WI38 (cell line): ENCODE measurements around the gene GPRC5D.

ENCODE experiments used
- H3K4me3 ChIP-seq: 2 replicates; pipeline ENCODE4 v1.5.1; 2011; ENCODE audit warnings: low read depth, mild to moderate bottlenecking, control low read depth, low read length
- TF ChIP-seq, protein P1 (sequence below): IDR thresholded peaks from 2 replicates; pipeline ENCODE4 v1.5.1; 2012; ENCODE audit warnings: low read depth, mild to moderate bottlenecking, control low read depth, low read length

The GPRC5D gene

DNA sequence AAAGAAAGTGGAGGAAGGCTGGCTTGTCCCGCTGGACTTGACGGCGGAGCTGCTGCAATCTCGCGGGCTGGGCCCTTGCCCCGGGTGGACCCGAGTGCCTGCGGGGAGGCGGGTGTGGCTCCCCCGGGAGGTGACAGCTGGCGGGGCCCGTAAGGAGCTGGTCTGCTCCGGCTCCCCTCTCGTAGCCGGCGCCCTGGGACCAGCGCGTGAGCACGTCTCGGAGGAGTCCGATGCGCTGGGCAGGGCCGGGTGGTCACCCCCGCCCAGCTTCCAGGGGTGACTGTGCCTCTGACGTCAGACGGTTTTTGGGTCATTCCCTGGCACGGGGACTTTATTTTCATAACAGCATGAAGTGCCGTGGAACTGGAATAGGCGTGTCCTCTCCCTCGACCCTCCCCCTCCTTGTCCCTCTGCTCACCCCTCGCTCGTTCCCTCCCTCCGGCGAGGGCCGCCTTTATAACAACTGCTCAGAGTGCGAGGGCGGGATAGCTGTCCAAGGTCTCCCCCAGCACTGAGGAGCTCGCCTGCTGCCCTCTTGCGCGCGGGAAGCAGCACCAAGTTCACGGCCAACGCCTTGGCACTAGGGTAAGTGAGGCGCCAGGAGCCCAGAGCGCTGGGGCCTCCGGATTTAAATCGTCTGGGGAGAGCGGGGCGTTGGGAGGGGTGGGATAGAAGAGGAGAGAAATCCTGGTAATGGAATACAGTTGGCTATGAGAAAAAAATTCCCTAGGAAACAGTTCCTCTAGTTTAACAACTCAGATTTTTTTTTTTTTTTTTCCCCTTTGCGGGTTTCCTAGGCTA lies 60.7 kb downstream of the GPRC5D start, which contains the start of gene GPRC5A:
Gene GPRC5A, plus strand, starts transcription at position 483 of the 801 bp plus-strand sequence. CDS start 16,688 bp downstream, outside the sequence.
- TF ChIP-seq, protein P1, sequence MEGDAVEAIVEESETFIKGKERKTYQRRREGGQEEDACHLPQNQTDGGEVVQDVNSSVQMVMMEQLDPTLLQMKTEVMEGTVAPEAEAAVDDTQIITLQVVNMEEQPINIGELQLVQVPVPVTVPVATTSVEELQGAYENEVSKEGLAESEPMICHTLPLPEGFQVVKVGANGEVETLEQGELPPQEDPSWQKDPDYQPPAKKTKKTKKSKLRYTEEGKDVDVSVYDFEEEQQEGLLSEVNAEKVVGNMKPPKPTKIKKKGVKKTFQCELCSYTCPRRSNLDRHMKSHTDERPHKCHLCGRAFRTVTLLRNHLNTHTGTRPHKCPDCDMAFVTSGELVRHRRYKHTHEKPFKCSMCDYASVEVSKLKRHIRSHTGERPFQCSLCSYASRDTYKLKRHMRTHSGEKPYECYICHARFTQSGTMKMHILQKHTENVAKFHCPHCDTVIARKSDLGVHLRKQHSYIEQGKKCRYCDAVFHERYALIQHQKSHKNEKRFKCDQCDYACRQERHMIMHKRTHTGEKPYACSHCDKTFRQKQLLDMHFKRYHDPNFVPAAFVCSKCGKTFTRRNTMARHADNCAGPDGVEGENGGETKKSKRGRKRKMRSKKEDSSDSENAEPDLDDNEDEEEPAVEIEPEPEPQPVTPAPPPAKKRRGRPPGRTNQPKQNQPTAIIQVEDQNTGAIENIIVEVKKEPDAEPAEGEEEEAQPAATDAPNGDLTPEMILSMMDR: no peak
- peak within 1 kb of the TSS; percentile 63 for H3K4me3 ChIP-seq
